Hypothalamus (tissue), 51 donors: ENCODE measurements around the gene TOMM6.
"Not testable (repeated sequence)": the region's sequence is repeated elsewhere in the genome, so short reads cannot be mapped to it uniquely, and the experiment has no call there.

Source experiments
- DNase-seq, 51 donors: peaks; one replicate each; lab custom pipeline; 2025; lab: John Stamatoyannopoulos, UW

The TOMM6 gene

GRCh38 chr6:41759905-41760579 is 27.5 kb upstream of the TOMM6 start:
- DNase-seq = no peak

GRCh38 chr6:41763470-41763869 is 24.0 kb upstream of the TOMM6 start:
- no peak for DNase-seq

GRCh38 chr6:41766043-41766664 is 21.3 kb upstream of the TOMM6 start:
- not testable (repeated sequence) for DNase-seq

- DNase-seq = no peak
These were observed 20.2 kb upstream of the TOMM6 start for GRCh38 chr6:41767112-41767833.

DNA sequence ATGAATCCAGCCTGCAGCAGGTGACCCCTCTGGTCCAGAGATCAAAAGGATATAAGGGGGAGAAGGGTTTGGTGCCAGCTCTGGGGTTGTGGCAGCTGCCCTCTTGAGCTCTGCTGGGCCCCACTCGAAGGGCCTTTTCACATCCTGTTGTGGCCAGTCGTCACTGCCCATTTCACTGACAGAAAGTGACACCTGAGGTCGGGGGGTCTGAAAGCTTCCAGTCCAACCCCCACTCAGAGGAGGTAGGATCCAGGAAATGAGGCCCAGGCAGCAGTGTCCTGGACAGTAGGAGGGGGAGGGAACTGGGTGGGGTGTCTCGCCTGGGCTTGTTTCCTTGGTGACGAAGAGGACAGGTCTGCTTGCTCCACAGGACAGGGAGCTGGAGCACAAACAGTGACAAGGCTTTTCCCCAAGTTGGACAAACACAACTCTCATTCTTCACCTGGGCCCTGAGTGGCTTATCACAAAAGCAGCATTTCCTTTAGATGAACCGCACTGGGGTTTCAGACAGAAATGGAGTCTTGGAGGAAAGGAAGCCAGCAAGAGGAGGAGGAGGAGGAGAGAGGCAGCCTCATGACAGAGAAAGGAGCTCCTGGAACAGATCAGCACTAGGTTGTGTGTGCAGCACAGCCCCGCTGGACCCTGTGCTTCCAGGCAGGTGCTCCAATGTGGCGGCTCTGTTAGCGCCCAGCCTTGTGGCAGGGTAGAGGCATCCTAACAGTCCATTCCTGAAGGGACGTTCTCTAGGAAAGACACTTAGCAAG is 18.8 kb upstream of the TOMM6 start:
- no peak for DNase-seq

- no peak for DNase-seq
These were observed 18.1 kb upstream of the TOMM6 start for GRCh38 chr6:41769376-41769775.

DNA sequence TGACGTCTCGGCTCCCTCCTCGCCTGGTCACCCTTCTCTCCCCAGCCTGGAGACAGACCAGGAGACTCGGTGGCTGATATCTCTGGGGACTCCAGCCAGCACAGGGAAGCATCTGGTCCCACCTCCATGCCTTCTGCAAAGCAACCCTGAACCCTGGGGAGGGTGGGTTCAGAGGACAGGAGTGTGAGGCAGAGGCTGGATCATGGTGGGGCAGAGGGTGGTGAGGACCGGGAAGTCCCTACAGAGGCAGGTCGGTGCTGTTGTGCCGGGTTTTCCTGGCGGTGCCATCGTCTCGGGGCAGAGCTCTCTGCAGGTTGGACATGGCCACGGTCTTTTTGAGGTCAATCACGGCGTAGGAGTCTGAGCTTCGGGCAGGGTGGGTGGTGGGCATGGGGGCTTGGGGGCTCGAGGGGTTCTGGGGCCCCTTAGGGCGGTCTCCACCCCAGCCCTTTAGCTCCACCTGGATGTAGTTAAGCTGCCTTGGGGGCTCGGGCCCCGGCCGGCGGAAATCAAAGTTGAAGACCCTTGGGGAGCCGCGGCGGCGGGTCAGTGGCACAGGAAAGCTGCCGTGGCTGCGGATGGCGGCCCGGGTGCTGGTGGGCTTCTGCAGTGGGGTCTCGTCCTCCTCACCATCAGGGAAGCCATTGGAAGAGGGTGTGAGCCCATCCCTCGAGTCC is 17.0 kb upstream of the TOMM6 start:
- DNase-seq = no peak

- no peak for DNase-seq
These were observed 16.2 kb upstream of the TOMM6 start for GRCh38 chr6:41771058-41771983.

- DNase-seq = no peak
These were observed 12.7 kb upstream of the TOMM6 start for GRCh38 chr6:41774841-41775240.

DNA sequence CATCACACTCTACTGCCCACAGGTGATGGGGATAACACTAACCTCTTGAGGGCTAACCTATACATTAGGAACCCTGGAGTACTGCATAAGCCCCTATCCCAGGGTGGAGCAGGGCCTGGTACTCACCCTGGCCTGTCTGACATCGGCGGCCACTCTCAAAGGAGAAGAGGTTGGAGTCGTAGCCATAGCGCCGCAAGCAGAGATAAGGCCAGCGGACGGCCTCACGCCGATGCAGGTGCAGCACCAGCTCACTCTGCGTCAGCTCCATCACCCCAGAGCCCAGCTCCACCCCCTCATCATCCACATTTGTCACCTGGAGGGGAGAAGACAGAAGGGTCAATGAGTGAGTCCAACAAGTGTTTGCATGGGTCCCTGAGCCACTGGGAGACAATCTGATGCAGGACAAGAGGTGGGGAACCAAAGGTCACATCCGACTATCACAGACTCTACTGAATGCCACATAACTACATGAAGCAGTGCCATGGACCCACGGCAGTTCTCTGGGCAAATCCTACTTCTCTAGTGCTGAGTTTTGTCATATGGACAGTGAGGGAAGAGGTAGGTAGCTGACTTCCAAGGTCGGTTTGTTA is 12.1 kb upstream of the TOMM6 start:
- DNase-seq = no peak

- no peak for DNase-seq
These were observed 9.8 kb upstream of the TOMM6 start for GRCh38 chr6:41777551-41778285.

- DNase-seq = no peak
These were observed 8.6 kb upstream of the TOMM6 start for GRCh38 chr6:41778895-41779294.

GRCh38 chr6:41779336-41779735 is 8.2 kb upstream of the TOMM6 start:
- DNase-seq = peak in 1 of 51 donors; percentile 24

- peak; percentile 79 to 100 (median 97) for DNase-seq
These were observed 7.5 kb upstream of the TOMM6 start, which contains the start of gene FRS3 for GRCh38 chr6:41779788-41780550. TSS of gene FRS3 (minus strand) at chr6:41779900. CDS start at chr6:41776987, 2,913 bp downstream.

- peak in 13 of 51 donors; percentile 5 to 50 (median 30) for DNase-seq
These were observed 6.7 kb upstream of the TOMM6 start, which contains the start of gene PRICKLE4 for GRCh38 chr6:41780551-41781365. TSS of gene PRICKLE4 (plus strand) at chr6:41780782. CDS start at chr6:41783474, 2,692 bp downstream.

GRCh38 chr6:41781366-41781730 is 6.1 kb upstream of the TOMM6 start:
- no peak for DNase-seq
